Activated CD8-positive, alpha-beta memory T cell treated with anti-CD3 and anti-CD28 coated beads for 4 hours (primary cell): Measurements from ENCODE around the gene HS3ST3B1.

ENCODE experiments used
- DNase-seq, 2 donors: peaks; one replicate each; pipeline ENCODE4 v3.0.0-alpha.2; 2020; ENCODE audit warnings: low read depth in 2 of 2

Gene HS3ST3B1

GRCh38 chr17:14300575-14301278 lies at the start of gene HS3ST3B1:
TSS of gene HS3ST3B1 (plus strand) at chr17:14301081. CDS start at chr17:14301519, 438 bp downstream.
- peak; percentile 98 to 99 for DNase-seq

GRCh38 chr17:14261406-14261805 lies 39.5 kb upstream of the HS3ST3B1 start:
- no peak for DNase-seq

- DNase-seq: no peak
These were observed 32.6 kb upstream of the HS3ST3B1 start for GRCh38 chr17:14268264-14268663.

GRCh38 chr17:14269473-14269872 lies 31.4 kb upstream of the HS3ST3B1 start:
- no peak for DNase-seq

- no peak for DNase-seq
These were observed 30.4 kb upstream of the HS3ST3B1 start for GRCh38 chr17:14270508-14270907.

GRCh38 chr17:14276535-14277250 lies 24.2 kb upstream of the HS3ST3B1 start:
- DNase-seq: no peak

- DNase-seq: no peak
These were observed 19.4 kb upstream of the HS3ST3B1 start for GRCh38 chr17:14281530-14281929.

- DNase-seq: no peak
These were observed 18.2 kb upstream of the HS3ST3B1 start for GRCh38 chr17:14282726-14283125.

GRCh38 chr17:14289162-14289561 lies 11.7 kb upstream of the HS3ST3B1 start:
- DNase-seq: no peak

GRCh38 chr17:14294876-14295275 lies 6.0 kb upstream of the HS3ST3B1 start:
- DNase-seq: no peak

- no peak for DNase-seq
These were observed 5.2 kb upstream of the HS3ST3B1 start for GRCh38 chr17:14295676-14296075.

GRCh38 chr17:14296166-14296910 lies 4.5 kb upstream of the HS3ST3B1 start:
- no peak for DNase-seq

- no peak for DNase-seq
These were observed 3.6 kb upstream of the HS3ST3B1 start for GRCh38 chr17:14297161-14297851.

GRCh38 chr17:14298221-14298946 lies 2.5 kb upstream of the HS3ST3B1 start:
- DNase-seq: no peak

- no peak for DNase-seq
These were observed 2.0 kb upstream of the HS3ST3B1 start for GRCh38 chr17:14298947-14299279.

GRCh38 chr17:14299280-14300141 lies 1.4 kb upstream of the HS3ST3B1 start:
- no peak for DNase-seq

- DNase-seq: no peak
These were observed 604 bp downstream of the HS3ST3B1 start for GRCh38 chr17:14301279-14302090.

- DNase-seq: no peak
These were observed 1.2 kb downstream of the HS3ST3B1 start for GRCh38 chr17:14302091-14302430.

GRCh38 chr17:14302431-14303099 lies 1.7 kb downstream of the HS3ST3B1 start:
- peak; percentile 60 to 69 for DNase-seq
